HG02885 (cell line): ENCODE results near the gene KSR2.
"Not testable (repeated sequence)": the region's sequence is repeated elsewhere in the genome, so short reads cannot be mapped to it uniquely, and the experiment has no call there.

Experiments used
- ATAC-seq: cut with Tn5 transposase; IDR thresholded peaks from one replicate; pipeline ENCODE4 v1.9.1; 2021; ENCODE audit warnings: mild to moderate bottlenecking; ENCODE audit not compliant: unreplicated experiment, poor library complexity

KSR2 gene

DNA sequence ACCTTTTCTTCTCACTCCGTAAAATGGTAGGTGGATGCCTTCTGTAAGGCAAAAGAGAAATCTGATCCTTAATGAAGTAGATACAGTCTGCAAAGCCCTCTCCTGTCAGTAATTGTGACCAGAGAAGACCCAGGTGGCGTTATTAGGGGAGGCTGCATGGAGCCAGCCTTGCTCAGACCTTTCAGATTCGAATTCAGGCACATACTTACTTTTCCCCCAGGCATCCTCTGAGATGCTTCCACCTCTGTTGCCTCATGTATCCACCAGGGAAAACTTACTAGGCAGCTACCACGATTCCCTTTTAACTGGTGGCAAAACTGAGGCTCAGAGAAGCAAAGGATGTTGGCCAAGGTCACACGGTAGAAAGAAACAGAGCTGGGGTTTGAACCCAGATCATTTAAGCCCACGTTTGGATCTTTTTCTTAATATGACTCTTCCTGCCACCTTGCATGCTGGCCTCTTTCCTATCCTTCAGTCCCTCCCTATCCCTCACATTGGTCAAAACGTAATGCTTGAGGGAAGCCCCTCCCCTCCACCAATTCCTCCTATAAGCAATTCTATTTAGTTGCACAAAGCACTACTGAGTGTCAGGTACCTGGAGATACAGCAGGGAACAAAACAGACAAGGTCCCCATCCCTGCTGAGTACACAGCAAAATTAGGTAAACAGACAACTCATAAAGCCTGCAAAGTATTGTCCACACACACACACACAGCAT is 179.4 kb downstream of the KSR2 start:
- no peak for ATAC-seq

DNA sequence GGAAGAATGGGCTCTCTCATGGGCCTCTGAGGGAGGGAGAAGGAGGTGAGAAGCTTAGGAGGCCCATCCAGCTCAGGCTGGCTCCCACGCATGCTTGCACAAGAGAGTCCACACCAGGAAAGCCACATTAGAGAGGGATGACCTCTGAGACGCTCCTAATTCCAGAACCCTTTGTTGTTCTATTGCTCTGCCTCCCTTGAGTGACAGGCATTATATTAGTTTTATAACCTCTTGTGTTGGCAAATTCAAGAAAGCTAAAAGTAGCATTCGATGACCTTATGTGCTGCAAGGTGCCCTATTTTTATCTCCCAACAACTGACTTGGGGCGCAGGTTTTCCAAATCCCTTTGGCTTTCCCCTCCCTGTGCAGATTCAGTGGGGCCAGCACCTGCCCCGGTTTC is 190.1 kb downstream of the KSR2 start:
- no peak for ATAC-seq

DNA sequence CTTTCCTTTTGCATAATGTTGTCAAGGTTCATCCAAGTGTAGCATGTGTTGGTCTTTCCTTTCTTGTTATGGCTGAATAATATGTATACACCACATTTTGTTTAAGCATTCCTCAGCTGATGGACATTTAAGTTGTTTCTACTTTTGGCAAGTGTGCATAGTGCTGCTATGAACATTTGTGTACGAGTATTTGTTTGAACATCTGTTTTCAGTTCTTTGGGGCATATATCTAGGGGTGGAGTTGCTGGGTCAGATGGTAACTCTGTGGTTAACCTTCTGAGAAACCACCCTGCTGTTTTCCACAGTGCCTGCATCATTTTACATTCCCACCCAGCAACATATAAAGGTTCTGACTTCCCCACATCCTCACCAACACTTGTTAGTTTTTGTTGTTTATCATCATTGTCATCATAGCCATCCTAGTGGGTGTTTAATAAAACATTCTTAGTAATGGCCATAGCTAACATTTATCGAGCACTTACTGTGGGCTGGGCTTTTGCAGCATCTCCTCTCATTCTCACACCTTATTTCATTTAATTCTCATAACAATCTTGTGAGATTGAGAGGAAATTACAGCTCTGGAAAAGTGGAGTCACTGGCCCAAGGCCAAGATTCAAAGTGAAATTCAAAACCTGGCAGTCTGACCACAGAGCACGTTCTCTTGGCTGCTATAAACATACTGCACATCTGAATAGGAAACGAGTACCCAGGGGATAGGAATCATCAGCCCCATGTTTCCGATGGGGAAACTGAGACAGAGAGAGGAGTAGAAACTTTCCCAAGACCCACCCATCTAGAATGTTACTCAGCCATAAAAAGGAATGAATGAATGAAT is 193.6 kb downstream of the KSR2 start:
- no peak for ATAC-seq

DNA sequence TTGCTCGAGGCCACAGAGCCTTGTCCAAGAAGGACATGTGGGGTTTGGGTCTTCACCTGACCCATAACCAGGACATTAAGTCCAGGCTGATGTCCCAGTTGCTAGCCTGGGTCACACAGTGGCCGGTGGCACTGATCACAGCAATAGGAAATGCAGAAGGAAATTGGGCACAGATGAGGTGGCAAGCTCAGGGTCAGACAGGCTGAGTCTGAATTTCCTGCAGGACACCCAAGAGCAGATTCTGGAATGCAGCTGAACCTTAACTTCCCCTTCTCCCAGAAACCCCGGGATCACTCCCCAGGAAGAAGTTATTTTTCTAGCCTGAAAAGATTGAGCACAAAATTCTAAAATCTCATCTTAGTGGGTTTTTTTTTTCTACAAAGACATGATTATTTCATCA is 199.9 kb downstream of the KSR2 start:
- ATAC-seq = no peak

DNA sequence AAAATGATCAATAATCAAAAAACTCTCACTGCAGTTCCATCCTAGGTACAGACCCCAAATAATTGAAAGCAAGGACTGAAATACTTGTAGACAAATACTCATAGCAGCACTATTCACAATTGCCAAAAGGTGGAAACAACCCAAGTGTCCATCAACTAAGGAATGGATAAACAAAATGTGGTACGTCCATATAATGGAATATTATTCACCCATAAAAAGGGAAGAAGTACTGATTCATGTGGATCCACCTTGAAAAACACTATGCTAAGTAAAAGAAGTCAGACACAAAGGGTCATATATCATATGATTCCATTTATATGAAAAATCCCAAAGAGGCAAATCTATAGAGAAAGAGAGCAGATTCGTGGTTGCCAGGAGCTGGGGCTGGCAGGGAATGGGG is 202.8 kb downstream of the KSR2 start:
- no peak for ATAC-seq

DNA sequence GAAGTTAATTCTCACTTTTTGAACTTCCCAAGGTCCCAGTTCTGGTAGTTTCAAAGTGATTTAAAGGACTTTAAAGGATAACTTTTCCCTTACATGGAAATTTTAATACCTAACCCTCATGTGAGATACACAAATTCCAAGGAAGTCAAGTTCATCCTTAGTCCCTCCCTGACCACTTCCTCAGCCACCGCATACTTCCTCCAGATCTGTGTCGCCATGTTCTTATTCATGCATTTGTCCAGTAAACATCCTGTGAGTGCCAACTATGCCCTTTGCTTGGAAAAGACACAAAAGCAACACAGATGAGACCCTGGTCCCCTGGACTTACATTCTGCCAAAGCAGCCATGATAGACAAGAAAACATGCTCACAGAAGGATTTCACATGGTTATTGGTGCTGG is 206.6 kb downstream of the KSR2 start:
- ATAC-seq = no peak

DNA sequence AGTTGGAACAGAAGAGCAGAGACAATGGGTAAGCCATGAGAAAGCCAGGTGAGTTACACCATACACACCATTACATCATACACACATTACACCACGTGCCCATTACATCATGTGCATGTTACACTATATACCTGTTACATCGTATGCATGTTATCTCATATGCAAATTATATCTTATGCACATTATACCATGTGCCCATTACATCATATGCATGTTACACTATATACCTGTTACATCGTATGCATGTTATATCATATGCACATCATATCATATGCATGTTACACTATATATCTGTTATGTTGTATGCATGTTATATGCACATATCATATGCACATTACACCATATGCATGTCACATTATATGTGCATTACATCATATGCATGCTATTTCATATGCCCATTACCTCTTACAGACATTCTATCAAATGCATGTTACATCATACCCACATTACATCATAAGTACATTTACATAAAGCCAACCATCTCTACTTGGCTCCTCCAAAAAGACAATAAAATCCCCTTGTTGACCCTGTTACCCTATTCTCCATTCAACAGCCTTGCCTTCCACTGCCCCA is 207.2 kb downstream of the KSR2 start:
- ATAC-seq = no peak

DNA sequence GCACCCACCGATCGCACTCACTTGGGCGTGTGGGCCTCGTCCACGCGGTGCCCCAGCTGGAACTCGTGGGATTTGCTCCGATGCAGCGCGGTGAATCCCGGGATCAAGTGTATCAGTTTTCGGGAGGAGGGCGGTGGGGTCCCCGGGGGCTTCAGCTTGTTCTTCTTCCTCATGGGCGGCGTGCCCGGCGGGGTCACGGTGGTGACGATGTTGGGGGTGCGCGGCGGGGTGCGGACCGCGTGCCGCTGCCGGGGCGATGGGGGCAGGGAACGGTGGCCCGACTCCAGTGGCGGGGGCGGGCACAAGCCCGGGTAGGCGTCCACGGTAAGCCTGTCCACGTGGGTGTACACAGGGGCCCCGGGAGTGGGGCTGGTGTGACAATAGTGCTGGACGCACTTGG is 207.8 kb downstream of the KSR2 start:
- no peak for ATAC-seq

DNA sequence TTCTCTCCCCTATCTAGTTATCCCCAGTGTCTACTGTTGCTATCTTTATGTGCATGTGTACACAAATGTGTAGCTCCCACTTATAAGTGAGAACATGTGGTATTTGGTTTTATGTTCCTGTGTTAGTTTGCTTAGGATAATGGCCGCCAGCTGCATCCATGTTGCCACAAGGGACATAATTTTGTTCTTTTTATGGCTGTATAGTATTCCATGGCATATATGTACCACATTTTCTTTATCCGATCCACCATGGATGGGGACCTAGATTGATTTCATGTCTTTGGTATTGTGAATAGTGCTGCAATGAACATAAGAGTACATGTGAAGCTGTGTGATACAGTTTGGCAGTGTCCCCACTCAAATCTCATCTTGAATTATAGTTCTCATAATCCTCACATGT is 218.1 kb downstream of the KSR2 start:
- no peak for ATAC-seq

DNA sequence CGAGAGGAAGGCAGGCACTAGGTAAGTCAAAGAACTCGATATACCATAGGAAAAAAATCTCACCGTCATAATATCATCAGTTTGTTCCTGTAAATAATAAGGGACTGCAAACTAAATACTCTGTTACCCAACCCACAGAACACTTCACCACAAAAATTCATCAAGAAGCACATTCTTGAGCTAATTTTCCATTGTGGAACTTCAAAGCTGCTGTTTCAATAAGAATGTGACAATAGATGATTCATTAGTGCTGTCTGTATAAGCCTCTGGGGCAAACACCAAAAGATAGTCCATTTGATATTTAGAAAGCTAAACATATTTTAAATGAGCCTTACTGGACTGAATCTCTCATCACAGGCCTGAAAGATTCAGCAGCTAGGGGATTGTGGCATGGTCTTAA is 219.4 kb downstream of the KSR2 start:
- no peak for ATAC-seq

DNA sequence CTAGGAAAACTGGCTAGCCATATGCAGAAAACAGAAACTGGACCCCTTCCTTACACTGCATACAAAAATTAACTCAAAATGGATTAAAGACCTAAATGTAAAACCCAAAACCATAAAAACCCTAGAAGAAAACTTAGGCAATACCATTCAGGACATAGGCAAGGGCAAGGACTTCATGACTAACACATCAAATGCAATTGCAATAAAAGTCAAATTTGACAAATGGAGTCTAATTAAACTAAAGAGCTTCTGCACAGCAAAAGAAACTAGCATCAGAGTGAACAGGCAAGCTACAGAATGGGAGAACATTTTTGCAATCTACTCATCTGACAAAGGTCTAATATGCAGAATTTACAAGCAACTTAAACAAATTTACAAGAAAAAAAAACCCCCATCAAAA is 222.4 kb downstream of the KSR2 start:
- ATAC-seq = not testable (repeated sequence)

DNA sequence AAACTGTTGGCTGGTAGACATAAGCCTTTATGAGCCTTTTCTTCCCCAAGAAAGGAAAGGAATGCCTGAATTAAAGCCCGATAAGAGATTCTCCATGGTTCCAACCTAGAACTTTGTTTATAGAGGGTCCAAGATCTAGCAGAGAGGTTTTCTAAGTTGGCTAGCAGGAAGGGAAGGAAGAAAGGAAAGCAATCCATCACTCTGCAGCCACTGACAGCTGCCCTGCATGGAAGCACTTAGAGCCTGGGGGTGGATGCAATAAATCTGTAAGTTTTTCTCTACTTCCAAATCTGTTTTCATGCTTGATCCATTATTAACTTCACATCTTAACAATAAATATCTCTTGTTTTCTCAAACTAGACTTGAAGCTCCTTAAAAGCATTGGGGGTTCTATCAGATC is 224.4 kb downstream of the KSR2 start:
- no peak for ATAC-seq

DNA sequence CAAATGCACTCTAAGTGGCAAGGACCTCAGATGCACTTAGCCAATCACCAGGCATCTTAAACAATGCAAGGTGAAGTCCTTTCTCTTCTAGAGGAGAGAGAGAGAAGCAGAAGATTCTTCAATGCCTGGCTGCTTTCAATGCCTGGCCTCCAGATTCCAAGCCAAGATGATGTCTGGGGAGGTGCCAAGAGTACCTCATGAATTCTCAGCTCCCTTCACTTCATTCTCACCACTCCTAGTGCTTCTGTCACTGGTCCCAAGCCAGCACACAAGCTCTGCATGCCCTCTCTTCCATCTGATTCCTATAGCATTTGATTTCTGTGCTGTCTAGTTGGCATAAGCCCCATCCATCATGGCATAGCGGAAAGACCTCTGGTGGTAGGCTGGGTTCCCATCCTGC is 225.0 kb downstream of the KSR2 start:
- no peak for ATAC-seq

DNA sequence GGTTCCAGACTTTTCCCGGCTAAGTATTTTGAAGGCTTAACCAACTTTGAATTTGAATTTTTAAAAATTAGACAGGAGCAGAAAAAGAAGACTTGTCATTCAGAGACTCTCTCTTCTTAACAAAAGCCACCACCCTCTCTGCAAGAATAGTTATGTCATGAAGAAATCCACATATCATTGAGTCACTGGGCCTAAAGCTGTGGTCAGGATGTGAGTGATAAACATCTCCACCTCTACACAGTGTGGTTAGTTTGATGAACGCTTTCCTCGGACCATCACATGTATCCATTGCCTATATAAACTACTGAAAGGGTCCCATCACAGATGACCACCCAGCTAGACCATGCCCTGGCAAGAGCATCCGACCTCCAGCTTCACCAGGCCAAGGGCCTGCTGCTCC is 226.1 kb downstream of the KSR2 start:
- no peak for ATAC-seq

DNA sequence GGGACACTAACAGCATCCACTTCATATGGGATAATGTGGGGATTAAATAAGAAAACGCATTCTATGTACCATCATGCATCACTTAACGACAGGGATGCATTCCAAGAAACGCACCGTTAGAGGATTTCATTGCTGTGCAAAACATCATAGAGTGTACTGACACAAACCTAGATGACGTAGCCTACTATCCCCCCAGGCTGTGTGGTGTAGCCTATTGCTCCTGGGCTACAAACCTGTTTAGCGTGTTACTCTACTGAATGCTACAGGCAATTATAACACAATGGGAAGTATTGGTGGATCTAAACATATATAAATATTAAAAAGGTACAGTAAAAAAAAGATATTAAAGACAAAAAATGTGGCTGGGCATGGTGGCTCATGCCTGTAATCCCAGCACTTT is 230.6 kb downstream of the KSR2 start:
- no peak for ATAC-seq

DNA sequence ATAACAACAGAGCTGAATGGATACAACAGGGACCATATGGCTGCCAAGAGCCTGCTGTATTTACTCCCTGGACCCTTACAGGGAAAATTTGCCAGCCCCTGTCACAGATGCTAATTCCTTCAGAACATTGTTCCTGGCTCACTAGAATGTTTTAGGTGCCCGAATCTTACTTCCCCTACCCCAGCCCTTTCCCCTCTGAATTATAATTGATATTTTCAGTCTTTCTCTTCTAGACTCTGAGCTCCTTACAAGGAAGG is 235.3 kb downstream of the KSR2 start:
- ATAC-seq = no peak

DNA sequence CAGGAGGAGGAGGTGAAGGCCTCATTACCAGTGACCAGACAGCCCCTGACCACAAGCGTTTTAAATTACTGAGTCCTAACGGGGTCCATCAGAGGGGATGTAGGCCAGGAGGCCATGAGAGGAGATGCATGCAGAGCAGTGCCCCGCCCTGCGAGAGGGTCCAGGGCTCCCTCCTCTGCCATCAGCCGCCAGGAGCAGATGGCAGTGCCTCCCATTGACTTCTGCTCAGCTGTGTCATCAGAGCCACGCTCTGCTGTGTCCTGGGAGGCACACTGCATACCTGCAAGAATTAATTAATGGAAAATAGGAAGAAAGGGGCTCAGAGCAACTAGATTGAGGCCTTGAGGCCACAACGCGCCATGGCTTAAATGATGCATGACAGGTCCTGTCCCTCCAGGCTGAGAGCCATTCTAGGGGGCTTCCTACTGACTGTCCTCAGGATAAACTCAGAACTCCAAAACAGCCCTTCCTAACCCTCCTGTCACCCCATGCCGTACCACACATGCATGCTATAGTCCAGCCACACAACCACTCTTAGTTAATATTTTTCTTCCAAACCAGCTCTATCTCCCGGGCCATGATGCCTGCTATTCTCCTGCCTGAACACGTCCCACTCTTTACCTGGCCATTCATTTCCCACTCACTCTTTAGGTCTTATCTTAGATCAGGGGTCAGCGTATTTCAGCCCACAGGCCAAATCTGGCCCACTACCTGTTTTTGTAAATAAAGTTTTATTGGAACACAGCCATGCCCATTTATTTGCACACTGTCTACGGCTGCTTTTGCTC is 235.8 kb downstream of the KSR2 start:
- no peak for ATAC-seq

DNA sequence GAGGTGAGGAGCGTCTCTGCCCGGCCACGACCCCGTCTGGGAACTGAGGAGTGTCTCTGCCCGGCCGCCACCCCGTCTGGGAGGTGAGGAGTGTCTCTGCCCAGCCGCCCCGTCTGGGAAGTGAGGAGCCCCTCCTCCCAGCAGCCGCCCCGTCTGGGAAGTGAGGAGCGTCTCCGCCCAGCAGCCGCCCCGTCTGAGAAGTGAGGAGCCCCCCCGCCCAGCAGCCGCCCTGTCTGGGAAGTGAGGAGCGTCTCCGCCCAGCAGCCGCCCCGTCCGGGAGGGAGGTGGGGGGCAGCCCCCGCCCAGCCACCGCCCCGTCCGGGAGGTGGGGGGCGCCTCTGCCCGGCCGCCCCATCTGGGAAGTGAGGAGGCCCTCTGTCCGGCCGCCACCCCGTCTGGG is 237.7 kb downstream of the KSR2 start:
- not testable (repeated sequence) for ATAC-seq

DNA sequence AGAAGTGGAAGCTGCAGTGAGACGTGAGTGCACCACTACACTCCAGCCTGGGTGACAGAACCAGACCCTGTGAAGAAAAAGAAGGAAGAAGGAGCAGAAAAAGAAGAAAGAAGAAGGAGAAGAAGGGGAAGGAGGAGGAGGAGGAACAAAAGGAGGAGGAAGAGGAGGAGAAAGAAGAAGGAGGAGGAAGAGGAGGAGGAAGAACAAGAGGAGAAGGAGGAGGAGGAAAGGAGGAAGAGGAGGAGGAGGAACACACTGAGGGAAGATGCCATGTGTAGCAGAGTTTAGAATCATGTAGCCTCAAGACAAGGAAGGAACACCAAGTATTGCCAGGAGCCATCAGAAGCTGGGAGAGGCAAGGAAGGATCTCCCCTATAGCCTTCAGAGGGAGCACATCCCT is 241.5 kb downstream of the KSR2 start:
- ATAC-seq = no peak

DNA sequence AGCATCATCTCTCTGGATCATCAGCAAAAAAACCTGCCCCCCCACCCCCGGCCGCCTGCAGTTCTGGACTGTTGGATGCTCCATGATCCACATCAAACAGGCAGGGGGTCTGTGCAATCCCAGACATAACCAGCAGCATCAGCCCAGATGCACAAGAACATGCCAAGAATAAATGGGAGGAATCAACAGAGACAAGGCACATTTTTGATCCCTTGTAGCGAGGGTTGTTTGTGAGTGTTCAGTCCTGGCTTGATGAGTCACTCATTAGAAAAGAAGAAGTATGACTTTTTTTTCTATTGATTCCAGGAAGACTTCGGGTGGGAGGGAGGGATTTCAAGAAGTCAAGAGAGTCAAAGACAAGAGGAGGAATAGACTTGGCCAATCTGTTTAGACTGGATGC is 244.2 kb downstream of the KSR2 start:
- ATAC-seq = no peak

DNA sequence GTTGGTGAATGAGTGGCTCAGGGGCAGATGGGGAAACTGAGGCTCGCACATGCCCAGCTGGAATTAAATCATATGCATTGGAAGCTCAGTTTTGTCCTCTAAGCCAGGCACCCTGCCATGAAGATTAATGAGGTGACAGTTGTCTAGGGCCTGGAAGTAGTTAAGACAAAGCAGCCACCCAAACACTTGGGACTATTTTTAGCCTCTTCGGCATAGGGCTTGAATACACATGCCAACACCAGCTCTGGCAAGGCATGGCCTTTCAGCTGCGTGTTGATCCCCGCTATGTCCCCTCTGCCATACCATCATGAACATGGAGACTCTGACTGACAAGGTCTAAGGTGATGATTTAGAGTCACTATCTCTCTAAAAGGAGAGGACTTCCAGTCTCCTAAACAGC is 250.2 kb downstream of the KSR2 start:
- no peak for ATAC-seq
